GM21528 (cell line): Measurements from ENCODE around the gene MAP3K21.

ENCODE experiments used
- ATAC-seq: cut with Tn5 transposase; IDR thresholded peaks from one replicate; pipeline ENCODE4 v1.9.1; 2021; ENCODE audit warnings: mild to moderate bottlenecking, moderate library complexity; ENCODE audit not compliant: unreplicated experiment, low FRiP score

The MAP3K21 gene

DNA sequence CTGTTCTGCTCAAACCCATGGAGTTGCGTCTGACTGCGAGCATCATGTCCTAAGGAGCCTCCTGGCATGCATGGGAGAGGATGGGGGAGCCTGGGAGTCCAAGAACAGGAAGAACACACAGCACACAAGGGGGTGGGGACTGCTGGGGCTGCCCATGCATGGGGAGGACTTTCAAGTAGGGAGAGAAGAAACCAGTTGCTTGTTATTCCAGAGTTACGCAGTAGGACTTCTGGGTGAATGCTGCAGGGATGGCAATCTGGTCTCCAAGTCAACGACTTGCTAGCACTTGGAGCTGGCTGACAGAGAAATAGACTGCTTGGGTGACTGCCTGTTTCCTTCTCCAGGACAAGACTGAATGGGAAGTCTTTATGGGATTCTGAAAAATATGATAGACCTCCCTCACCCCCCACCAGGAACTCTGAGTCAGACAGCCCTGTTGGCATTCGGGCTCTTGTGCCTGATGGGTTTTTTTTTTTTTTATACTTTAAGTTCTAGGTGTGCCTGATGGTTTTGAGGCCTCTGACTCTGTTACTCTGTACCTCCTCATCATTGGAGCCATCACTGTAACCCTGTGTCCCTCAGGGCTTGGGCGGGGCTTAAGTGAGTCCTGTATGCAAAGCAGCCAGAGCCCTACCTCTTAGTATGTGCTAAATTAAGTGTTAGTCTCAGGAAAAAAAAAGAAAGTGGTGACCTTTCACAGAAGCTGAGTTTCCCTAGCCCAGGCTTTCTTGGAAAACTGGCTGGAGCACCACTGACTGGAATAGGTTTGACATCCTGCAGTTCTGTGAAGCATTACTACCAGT is 30.3 kb downstream of the MAP3K21 start:
- ATAC-seq: no peak

DNA sequence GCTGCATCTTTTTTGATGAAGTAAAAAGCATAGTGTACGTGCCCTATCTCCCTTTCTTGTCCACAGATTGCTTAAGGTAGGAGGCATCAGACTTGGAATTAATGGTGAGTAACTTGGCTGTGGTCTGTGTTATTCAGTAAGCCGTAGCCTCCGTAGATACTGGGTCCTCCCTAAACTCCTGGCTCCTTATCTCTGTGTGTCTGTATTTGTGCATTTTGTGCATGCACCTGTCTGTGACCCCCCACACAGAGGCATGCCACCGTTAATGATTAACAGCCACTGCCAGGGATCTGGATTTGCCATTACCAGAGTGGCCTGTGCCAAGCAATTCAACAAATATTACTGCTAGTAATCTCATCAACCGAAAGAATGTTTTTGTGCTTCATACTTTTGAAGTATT is 31.9 kb downstream of the MAP3K21 start:
- ATAC-seq: no peak

DNA sequence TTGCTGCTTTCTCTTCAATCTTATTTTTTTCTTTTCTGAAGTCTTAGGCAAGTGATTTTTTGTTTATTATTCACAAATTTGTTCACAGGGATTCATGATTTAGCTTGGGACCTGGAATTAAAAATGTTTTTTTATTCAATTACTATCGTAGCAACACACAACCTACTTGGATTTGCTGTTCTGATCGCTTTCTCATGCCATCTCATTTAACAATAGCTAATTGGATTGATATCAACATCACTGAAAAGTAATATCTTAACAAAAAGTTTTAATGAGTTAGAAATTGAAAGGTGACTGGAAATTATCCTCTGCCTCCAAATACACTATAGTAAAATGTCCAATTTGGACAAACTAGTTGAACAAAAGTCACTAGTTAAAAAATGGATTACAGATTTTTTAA is 32.4 kb downstream of the MAP3K21 start:
- no peak for ATAC-seq

DNA sequence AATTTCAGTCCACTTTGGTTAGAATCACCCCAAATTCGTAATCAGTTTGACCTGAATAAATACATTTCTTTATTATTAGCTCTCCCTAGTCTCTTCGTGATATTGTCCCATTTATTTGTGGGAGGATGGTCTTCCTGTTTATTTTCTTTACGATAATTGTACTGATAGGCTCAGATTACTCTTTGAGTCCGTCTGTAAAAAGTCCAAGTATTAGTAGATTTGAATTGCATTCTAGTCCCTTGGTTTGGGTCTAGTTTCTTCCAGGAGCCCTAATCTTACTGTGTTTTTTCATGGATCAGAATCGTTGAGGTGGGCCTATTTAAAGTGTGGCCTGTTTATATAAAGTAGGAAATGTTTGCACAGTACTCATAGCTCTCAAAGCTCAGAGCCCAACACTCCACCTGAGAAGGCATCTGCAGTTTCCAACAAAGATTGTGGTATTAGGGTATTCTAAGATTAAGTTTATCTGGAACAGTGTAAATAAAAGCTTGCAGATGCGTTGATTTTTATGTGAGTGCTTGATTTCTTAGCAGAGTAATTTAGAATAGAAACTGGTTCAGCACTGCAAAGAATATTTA is 33.1 kb downstream of the MAP3K21 start:
- ATAC-seq: no peak

DNA sequence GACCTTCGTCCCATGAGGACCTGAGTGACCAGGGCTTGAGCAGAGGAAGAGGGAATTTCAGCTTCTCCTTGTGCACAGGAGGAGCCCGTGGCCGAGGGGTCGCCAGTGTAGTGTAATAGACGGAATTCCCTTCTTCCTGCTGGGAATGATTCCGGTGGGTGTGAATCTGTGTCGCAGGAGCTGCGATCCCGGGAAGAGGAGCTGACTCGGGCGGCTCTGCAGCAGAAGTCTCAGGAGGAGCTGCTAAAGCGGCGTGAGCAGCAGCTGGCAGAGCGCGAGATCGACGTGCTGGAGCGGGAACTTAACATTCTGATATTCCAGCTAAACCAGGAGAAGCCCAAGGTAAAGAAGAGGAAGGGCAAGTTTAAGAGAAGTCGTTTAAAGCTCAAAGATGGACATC is 34.4 kb downstream of the MAP3K21 start:
- no peak for ATAC-seq

DNA sequence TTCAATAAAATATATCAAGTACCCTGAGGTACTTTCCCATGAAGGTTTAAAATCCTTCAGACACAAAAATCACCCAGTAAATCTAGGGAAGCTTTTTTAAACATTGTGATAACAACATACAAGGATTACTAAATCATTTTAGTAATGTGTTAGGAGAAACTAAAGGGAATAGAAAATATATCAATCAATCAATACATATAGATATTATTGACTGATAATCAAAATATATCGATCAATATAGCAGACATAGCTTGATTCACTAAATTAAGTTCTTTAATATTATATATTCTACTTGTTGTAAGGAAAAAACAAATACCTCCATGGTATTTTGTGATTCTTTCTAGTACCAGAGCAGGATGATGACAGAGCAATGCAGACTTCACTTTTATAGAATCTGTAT is 35.2 kb downstream of the MAP3K21 start:
- ATAC-seq: no peak

DNA sequence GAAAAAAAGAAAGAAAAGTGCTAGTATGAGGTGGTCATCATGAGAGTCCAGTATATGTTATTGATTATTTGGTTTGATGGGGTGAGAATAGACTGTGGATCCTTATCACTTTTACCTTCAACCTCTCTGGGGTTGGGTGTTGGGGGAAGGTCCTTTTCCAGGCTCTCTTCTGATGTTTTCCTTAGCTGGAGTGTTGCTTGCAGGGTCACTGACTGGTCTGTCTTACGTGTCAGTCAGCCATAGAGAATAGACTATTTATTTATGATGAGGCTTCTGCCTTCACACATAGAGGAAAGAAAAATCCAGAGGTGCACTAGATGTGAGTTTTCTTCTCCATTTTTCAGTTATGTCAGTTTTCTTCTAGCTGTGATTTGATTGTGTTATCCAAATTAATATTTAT is 36.5 kb downstream of the MAP3K21 start:
- ATAC-seq: no peak

DNA sequence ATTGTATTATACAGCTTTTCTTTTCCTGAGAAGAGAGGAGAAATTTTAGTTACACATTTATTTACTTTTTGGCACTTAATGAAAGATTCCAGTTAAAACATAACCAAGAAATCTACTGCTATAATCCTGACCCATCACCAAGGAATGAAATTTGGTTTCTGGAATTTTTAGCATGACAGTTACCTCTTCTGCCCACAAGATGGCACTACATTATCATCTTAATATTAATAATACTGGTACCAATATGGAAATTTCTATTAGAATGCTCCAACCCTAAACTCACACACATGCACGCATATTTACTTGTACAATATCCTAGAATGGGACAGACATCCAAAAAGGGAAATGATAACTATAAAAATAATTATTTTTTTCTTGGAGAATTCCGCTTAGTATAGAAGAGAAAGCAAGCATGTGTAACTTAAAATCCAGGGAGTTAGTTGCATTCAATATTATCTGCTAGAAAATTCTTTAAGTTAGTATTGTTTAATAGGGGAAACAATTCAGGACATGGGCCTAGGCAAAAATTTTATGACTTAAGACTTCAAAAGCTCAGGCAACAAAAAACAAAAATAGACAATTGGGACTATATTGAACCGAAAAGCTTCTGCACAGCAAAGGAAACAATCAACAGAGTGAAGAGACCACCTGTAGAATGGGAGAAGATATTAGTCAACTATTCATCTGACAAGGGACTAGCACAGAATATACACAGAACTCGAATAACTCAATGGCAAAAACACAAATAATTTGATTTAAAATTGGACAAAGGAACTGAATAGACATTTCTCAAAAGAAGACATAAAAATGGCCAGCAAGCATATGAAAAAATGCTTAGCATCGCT is 37.4 kb downstream of the MAP3K21 start:
- no peak for ATAC-seq

DNA sequence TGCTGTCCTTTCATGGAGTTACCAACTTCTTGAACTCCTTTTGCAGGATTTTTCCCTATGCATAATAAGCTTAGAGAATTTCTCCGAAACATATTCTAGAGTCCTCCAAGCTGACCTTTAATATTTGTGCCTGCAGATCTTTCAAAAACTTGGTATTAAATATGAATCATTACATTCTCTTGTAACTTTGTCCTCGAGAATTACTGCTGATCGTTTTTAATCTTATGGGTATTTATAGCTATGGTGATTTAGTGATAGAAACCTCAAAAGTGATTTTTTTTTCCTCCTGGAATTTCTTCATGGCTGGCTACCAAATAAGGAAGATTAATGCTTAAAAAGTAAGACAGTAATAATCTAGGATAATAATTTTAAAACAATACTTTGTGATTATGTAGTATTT is 39.1 kb downstream of the MAP3K21 start:
- no peak for ATAC-seq

DNA sequence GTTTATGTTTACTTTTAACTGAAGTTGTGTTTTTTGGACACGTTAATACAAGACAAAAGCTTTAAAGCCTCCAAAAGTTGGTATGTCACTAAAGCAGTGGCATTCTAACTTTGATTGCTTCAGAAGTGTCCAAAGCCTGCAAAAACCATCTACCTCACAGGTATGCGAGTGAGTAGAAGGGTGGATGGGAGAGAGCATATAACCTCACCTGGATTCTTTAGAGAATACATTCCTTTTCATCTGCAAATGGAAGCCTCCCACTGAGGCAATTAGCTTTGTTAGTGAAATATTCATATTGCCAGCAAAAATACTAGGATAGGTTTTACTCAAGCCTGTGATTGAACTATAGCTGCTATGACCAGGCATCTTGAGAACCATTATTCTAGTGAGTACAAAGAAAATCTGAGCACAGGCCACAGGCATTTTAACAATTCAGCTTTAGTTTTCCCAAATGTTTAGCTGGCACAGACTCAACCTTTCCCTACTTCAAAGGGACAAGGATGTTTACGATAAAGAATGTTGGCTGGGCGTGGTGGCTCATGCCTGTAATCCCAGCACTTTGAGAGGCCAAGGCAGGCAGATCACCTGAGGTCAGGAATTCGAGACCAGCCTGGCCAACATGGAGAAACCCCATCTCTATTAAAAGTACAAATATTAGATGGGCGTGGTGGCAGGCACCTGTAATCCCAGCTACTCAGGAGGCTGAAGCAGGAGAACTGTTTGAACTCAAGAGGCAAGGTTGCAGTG is 39.7 kb downstream of the MAP3K21 start:
- ATAC-seq: no peak

DNA sequence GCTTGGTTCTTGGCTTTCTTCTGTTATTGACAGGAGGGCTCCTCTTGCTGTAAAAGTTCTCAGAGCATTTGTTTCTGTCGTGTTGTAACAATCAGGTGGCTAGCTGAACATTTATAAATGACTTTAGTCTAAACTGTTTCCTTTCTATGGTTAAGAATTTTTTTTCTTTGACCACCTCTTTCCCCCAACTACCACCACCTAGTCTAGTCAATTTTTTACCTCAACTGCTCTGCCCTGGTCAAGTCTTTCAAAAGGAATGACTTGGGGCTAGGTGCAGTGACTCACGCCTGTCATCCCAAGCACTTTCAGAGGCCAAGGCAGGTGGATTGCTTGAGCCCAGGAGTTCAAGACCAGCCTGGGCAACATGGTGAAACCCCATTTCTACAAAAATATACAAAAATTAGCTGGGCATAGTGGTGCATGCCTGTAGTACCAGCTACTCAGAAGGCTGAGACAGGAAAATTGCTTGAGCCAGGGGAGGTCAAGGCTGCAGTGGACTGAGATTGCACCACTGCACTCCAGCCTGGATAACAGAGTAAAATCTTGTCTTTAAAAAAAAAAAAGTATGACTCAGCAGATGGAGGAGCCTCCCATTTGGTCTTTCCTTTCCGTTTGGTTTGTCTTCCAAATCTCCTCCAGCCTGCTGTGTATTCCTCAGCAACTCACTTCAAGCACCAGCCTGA is 40.7 kb downstream of the MAP3K21 start:
- ATAC-seq: no peak

DNA sequence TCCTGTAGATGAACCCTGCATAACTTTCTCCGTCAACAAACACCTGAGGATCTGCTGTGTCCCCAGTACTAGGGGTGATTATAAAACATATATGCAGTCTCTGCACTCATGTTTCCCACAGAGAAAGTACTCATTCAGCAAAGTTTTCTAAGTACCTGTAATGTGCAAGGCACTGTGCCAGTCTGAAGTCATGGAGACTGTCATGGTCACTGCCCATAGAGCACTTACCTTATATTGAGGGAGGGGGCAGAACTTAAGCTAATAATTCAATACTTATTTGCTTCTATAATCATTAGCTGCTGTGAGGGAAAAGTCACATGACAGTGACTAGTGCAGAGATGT is 41.2 kb downstream of the MAP3K21 start:
- ATAC-seq: no peak

DNA sequence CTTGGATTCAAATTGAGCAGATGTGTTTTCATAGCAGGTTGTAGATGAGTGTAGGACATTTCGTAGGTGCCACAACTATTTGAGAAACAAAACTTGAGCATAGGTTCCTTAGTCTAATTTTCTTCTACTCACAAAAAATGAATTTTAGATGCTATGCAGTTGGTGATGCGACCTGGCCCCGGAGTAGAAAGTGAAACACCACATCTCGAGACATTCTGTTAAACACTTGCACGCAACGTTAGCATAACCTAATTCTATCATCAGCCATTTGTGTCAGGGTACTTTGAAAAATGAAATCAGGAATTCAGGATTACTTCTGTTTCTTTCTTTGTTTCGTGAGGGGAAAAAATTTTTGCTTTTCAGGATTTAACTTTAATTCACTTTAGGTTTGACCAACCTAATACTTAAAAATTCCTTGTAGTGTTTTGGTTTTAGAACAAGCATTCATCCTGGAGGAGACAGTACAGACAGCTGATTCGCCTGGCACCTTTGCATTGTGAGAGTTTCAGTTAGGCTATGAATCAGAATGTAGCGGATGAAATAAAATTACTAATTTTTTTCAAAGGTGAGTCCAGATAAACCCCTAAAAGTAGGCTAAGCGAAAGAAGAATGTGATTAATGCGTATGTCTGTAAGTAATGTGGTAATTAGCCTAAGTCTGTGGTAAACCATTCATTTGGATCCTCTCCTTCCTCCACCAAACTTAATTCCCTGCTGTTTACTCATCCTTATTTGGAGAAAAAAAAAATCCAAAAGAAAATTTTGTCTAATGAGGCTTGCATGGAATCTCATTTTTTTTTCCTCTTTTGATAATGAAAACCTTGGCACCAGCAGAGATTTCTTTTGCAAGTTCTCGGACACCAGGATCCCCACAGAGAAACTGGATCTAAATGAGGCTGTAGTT is 44.9 kb downstream of the MAP3K21 start:
- ATAC-seq: no peak

DNA sequence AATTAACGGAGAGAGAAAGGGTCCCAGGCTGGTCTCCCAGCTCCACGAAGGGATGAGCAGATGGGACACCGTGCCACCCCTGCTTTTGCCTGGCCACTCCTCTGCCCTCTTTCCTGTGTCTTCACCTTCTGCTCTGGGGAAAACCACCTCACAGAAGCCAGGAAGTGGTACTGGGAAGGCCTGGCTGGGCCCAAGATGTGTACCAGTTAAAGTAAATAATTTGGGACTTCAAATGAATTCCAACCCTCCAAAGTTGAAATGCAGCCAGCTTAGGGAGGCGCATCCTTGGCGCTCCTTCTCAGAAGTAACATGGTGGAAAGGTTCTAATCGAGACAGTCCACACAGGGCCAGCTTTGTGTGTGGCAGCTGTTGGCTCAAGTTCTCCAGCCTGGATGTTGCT is 45.7 kb downstream of the MAP3K21 start:
- ATAC-seq: no peak

DNA sequence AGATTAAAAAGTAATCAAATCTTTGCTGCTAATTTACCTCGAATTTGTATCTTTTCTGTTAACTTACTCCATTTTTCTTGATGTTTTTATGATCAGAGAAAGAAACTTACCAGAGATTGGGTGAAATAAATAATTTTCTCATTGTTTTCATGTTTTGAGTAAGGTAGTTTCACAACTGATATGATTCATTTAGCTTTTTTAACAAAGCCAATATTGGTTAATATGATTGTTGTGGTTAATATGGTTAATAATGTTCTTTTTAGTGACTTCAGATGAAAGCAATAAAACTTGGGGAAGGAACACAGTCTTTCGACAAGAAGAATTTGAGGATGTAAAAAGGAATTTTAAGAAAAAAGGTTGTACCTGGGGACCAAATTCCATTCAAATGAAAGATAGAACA is 48.1 kb downstream of the MAP3K21 start:
- ATAC-seq: no peak

DNA sequence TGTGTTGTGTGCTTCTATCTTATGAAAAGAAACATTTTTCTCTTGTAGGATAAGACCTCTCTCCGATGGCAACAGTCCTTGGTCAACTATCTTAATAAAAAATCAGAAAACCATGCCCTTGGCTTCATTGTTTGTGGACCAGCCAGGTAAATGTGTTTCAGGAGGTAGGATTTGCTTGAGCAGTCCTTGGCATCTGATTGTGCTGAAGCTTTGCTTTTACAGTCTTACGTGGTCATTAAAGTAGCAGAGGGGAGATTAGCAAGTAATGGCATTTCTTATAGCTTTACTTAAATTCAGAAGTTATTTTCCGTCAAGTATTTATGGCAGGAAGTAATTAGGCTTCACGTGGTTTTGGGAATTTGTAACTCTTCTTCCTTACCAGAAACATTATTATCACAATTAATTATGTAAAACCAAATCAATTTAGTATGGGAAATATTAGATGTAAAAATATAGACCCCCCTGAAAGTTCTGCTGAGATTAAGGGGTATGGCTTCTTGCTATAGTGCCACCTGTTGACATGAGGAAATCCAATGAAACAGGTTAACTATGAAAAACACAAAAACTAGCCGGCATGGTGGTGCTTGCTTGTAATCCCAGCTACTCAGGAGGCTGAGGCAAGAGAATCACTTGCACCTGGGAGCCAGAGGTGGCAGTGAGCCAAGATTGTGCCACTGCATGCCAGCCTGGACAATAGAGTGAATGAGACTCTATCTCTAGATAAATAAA is 49.0 kb downstream of the MAP3K21 start:
- ATAC-seq: no peak

DNA sequence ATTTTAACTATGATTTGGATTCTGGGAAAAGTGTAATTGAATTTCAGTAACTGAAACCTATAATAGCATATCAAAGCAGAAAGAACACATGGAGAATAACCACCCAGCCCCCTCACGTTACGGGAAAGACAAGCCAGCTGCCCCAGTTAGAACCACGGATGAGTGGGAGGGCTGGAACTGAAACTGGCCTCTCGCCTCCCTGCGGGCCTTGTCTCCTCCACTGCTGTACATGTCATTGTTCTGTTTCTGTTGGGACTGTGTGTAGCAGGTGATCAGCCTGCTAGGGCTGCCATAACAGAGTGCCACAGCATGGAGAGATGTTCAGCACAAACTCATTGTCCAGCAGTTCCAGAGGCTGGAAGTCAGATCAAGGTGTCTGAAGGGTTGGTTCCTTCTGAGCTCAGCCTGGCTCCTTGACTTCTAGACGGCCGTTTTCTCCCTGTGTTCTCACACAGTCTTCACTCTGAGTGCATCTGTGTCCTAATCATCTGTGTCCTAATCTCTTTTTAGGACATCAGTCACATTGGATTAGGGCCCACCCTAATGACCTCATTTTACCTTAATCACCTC is 52.4 kb downstream of the MAP3K21 start:
- ATAC-seq: no peak

DNA sequence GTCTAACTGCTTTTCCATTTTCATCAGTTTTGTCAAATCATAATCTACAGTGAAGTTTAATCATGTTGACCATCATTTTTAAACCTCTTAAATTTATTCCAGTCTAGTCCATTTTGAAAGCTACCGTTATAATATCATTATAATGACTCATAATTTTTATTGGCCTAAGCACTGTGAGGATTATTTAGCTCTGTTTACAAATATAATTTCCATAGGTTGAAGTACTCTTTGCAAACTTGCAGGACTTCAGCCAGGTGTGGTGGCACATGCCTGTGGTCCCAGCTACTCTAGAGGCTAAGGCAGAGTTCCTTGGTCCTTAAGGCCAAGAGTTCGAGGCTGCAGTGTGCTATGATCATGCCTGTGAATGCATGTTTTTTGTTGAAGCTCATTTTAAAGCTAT is 54.3 kb downstream of the MAP3K21 start:
- ATAC-seq: no peak
